Ovary (tissue), 3 donors: Measurements from ENCODE around the gene CELF4.

ENCODE experiments used
- POLR2A ChIP-seq: fragments of 450-650 bp; IDR thresholded peaks from one replicate; pipeline ENCODE4 v1.6.1; 2017; ENCODE audit warnings: antibody characterized with exemption, mild to moderate bottlenecking, moderate library complexity
- TF ChIP-seq, protein P1 (sequence below), 3 donors: fragments of 450-650 bp in 2 of 3; fragments of 200-600 bp in 1 of 3; IDR thresholded peaks; one replicate each; pipeline versions ENCODE4 v1.5.1 to v1.8.0; 2016 to 2022; ENCODE audit warnings: antibody characterized with exemption in 3 of 3, mild to moderate bottlenecking in 1 of 3
- donor health status: DM: no; HTN: no; CAD: no.

GRCh38 chr18:37445836-37446235 is 119.8 kb downstream of the CELF4 start:
- no peak for TF ChIP-seq POLR2A
- TF ChIP-seq, protein P1, sequence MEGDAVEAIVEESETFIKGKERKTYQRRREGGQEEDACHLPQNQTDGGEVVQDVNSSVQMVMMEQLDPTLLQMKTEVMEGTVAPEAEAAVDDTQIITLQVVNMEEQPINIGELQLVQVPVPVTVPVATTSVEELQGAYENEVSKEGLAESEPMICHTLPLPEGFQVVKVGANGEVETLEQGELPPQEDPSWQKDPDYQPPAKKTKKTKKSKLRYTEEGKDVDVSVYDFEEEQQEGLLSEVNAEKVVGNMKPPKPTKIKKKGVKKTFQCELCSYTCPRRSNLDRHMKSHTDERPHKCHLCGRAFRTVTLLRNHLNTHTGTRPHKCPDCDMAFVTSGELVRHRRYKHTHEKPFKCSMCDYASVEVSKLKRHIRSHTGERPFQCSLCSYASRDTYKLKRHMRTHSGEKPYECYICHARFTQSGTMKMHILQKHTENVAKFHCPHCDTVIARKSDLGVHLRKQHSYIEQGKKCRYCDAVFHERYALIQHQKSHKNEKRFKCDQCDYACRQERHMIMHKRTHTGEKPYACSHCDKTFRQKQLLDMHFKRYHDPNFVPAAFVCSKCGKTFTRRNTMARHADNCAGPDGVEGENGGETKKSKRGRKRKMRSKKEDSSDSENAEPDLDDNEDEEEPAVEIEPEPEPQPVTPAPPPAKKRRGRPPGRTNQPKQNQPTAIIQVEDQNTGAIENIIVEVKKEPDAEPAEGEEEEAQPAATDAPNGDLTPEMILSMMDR (IDR thresholded peaks at IDR 0.05) = no peak
